H1 (cell line): ENCODE measurements around the gene KRTAP17-1. TPM values are rescaled to one million over a fixed set of nuclear protein-coding genes. Genes with fewer than 3 reads are reported as not detected.

Experiments
- BRCA1 ChIP-seq: IDR thresholded peaks from 2 replicates; pipeline ENCODE4 v1.6.1; 2012; ENCODE audit warnings: low read depth, low read length, improper control_type of control experiment
- CBX5 ChIP-seq: fragments of 300-800, 300-1000 bp; sonication (generic); IDR thresholded peaks from 2 replicates; pipeline ENCODE4 v1.7.1; 2016; ENCODE audit warnings: antibody characterized with exemption, low read length, low read depth
- CHD7 ChIP-seq: fragments of 300-600 bp; sonication (generic); IDR thresholded peaks from 2 replicates; pipeline ENCODE4 v1.7.1; 2012; ENCODE audit warnings: low read length, moderate library complexity, mild to moderate bottlenecking, inconsistent platforms; ENCODE audit not compliant: insufficient replicate concordance
- GABPA ChIP-seq: IDR thresholded peaks from 2 replicates; pipeline ENCODE4 v1.6.1; 2011; ENCODE audit warnings: mild to moderate bottlenecking, low read length, moderate library complexity, borderline replicate concordance; ENCODE audit not compliant: insufficient read depth
- POLR2A ChIP-seq, 2 experiments: IDR thresholded peaks; 1 replicate in 1 of 2; 2 replicates in 1 of 2; pipeline ENCODE4 v1.6.1; 2011; ENCODE audit warnings: low read depth in 2 of 2, low read length in 2 of 2, mild to moderate bottlenecking in 2 of 2; ENCODE audit errors: control extremely low read depth in 1 of 2
- SIN3A ChIP-seq, 2 experiments: IDR thresholded peaks in 1 of 2; conservative IDR thresholded peaks in 1 of 2; 2 replicates each; pipeline ENCODE4 v1.6.1; 2011 to 2012; ENCODE audit warnings: low read length in 2 of 2, improper control_type of control experiment in 1 of 2, low read depth in 1 of 2, mild to moderate bottlenecking in 1 of 2
- SIRT6 ChIP-seq: IDR thresholded peaks from one replicate; pipeline ENCODE4 v1.7.1; 2012; ENCODE audit warnings: low read length, inconsistent platforms
- SIX5 ChIP-seq: IDR thresholded peaks from 2 replicates; pipeline ENCODE4 v1.6.1; 2011; ENCODE audit warnings: mild to moderate bottlenecking, low read depth, low read length
- SP2 ChIP-seq: IDR thresholded peaks from 2 replicates; pipeline ENCODE4 v1.6.1; 2012; ENCODE audit warnings: mild to moderate bottlenecking, low read length, inconsistent platforms
- TBP ChIP-seq: IDR thresholded peaks from 2 replicates; pipeline ENCODE4 v1.6.1; 2011; ENCODE audit warnings: low read depth, low read length, improper control_type of control experiment
- TEAD4 ChIP-seq: IDR thresholded peaks from 2 replicates; pipeline ENCODE4 v1.6.1; 2012; ENCODE audit warnings: low read depth, low read length, inconsistent platforms, mixed read lengths
- polyA plus RNA-seq, 7 experiments: library from polyadenylated mRNA; depleted of rRNA in 3 of 7; stranded (reverse) in 5 of 7; unstranded in 2 of 7; fragments of >200 nt in 5 of 7; fragments of 200-250 nt in 2 of 7; gene quantifications; 1 replicate in 5 of 7; 2 replicates in 1 of 7; 4 replicates in 1 of 7; pipeline versions ENCODE4 v1.2.1 to v1.2.3, GENCODE V29; 2011 to 2013; ENCODE audit warnings: missing spikeins in 2 of 7, mixed read lengths in 2 of 7
- total RNA-seq: library from RNA; stranded (reverse); fragmentation: NEBNext Ultra II Directional; extraction: Animal tissue kit (Norgen Biotek cat#: 25700); gene quantifications from 2 replicates; pipeline ENCODE4 v1.2.1, GENCODE V29; 2021

Gene KRTAP17-1
- total and polyA plus RNA-seq, 2 of the 8 experiments (the other 6 are each of a cell fraction or from before 2014, with no cell fraction given) = not detected

- no peak for TF ChIP-seq CHD7
- no peak for TF ChIP-seq CBX5
- no peak for TF ChIP-seq TEAD4
- TF ChIP-seq SP2 = no peak
- TF ChIP-seq SIX5 = no peak
- no peak for TF ChIP-seq POLR2A (IDR thresholded peaks at IDR 0.05; ENCODE audit: control extremely low read depth in 1 of 2, low read depth in 2 of 2, low read length in 2 of 2)
- no peak for TF ChIP-seq GABPA
- TF ChIP-seq TBP = no peak
- TF ChIP-seq BRCA1 = no peak
- TF ChIP-seq SIRT6 = no peak
- no peak for TF ChIP-seq SIN3A (conservative IDR thresholded peaks at IDR 0.05 in 1 of 2, IDR thresholded peaks at IDR 0.05 in 1 of 2; ENCODE audit: low read depth in 1 of 2, low read length in 2 of 2)
- TF ChIP-seq, all 59 proteins: peak for 0
Observed at GRCh38 chr17:41298458-41299135, 16.9 kb downstream of the KRTAP17-1 start (continued).
